ENCODE data around the gene NUP93.
A peak's percentile ranks its signal among the peaks of the same experiment; 100 is the strongest.
"Not testable (repeated sequence)": the region's sequence is repeated elsewhere in the genome, so short reads cannot be mapped to it uniquely, and the experiment has no call there.

Gene NUP93

GRCh38 chr16:56738221-56738620 is 8.3 kb downstream of the NUP93 start:
- Mint-ChIP-seq H3K4me3 (no peak overlapping the region), H3K4me1 (no peaks in the 10 kb centered on the region), H3K27me3 (ENCODE audit: low read depth) (no peaks in the 10 kb centered on the region), H3K9me3 (no peaks in the 10 kb centered on the region), H3K36me3 (ENCODE audit: low read depth) (peaks cover 23% of the 10 kb centered on the region), H3K27ac (peak overlapping the region in 1 of 3 experiments; percentile 0)
- no peak for TF ChIP-seq CTCF (IDR thresholded peaks at IDR 0.05; ENCODE audit: unreplicated experiment in 3 of 3)

- Mint-ChIP-seq H3K4me1 (peaks cover 11% of the 10 kb centered on the region), H3K36me3 (ENCODE audit: low read depth) (peaks cover 23% of the 10 kb centered on the region)
- not testable (repeated sequence) for H3K4me3 Mint-ChIP-seq; H3K27ac Mint-ChIP-seq; H3K9me3 Mint-ChIP-seq; H3K27me3 Mint-ChIP-seq (ENCODE audit: low read depth)
These were observed 9.4 kb downstream of the NUP93 start for GRCh38 chr16:56739378-56739777.

GRCh38 chr16:56741399-56741798 is 11.5 kb downstream of the NUP93 start:
- Mint-ChIP-seq H3K27ac (no peak overlapping the region), H3K9me3 (no peaks in the 10 kb centered on the region), H3K4me3 (no peak overlapping the region), H3K36me3 (ENCODE audit: low read depth) (peaks cover 21% of the 10 kb centered on the region), H3K4me1 (peaks cover 28% of the 10 kb centered on the region), H3K27me3 (ENCODE audit: low read depth) (no peaks in the 10 kb centered on the region)
- no peak for TF ChIP-seq CTCF (IDR thresholded peaks at IDR 0.05; ENCODE audit: unreplicated experiment in 3 of 3)

- no peak for TF ChIP-seq CTCF (IDR thresholded peaks at IDR 0.05; ENCODE audit: unreplicated experiment in 3 of 3)
- Mint-ChIP-seq H3K9me3 (no peaks in the 10 kb centered on the region), H3K27ac (no peak overlapping the region), H3K27me3 (ENCODE audit: low read depth) (no peaks in the 10 kb centered on the region), H3K4me1 (peaks cover 32% of the 10 kb centered on the region), H3K36me3 (ENCODE audit: low read depth) (peaks cover 18% of the 10 kb centered on the region), H3K4me3 (no peak overlapping the region)
These were observed 12.4 kb downstream of the NUP93 start for GRCh38 chr16:56742030-56742984.

- H3K4me3 Mint-ChIP-seq: no peak overlapping the region
- no peaks in the 10 kb centered on the region for H3K9me3 Mint-ChIP-seq
- TF ChIP-seq CTCF (IDR thresholded peaks at IDR 0.05; ENCODE audit: unreplicated experiment in 3 of 3): no peak
- H3K27me3 Mint-ChIP-seq (ENCODE audit: low read depth): no peaks in the 10 kb centered on the region
- peaks cover 7% of the 10 kb centered on the region for H3K36me3 Mint-ChIP-seq (ENCODE audit: low read depth)
- H3K27ac Mint-ChIP-seq: peak overlapping the region in 2 of 3 experiments; percentile 6 to 14
- H3K4me1 Mint-ChIP-seq: peaks cover 45% of the 10 kb centered on the region
These were observed 13.9 kb downstream of the NUP93 start for GRCh38 chr16:56743840-56744239.

- peak overlapping the region in 1 of 3 experiments; percentile 28 for H3K4me3 Mint-ChIP-seq
- no peaks in the 10 kb centered on the region for H3K27me3 Mint-ChIP-seq (ENCODE audit: low read depth)
- H3K36me3 Mint-ChIP-seq (ENCODE audit: low read depth): peaks cover 10% of the 10 kb centered on the region
- peaks cover 50% of the 10 kb centered on the region for H3K4me1 Mint-ChIP-seq
- no peaks in the 10 kb centered on the region for H3K9me3 Mint-ChIP-seq
- no peak for TF ChIP-seq CTCF (IDR thresholded peaks at IDR 0.05; ENCODE audit: unreplicated experiment in 3 of 3)
- H3K27ac Mint-ChIP-seq: peak overlapping the region; percentile 8 to 53 (median 9)
These were observed 15.2 kb downstream of the NUP93 start for GRCh38 chr16:56744996-56745640.

Data from nephron (organoid).